Activated T-helper 17 cell treated with anti-CD3 and anti-CD28 coated beads, Interleukin-2, amount 50 U/mL, for 72 hours (primary cell): ENCODE results near the gene PTTG2. TPM values are rescaled to one million over a fixed set of nuclear protein-coding genes. Genes with fewer than 3 reads are reported as not detected.

ENCODE experiments used
- ATAC-seq: fragments of 150-1000 bp; cut with Tn5 transposase; replicated peaks from 2 replicates; pipeline ENCODE4 v1.10.0; 2021; ENCODE audit warnings: mild to moderate bottlenecking, moderate library complexity
- H3K27ac Mint-ChIP-seq: one replicate; pipeline ENCODE4 v1.8.0; 2022; ENCODE audit warnings: mixed read lengths
- H3K27me3 Mint-ChIP-seq: one replicate; pipeline ENCODE4 v1.8.0; 2022; ENCODE audit warnings: mixed read lengths
- H3K36me3 Mint-ChIP-seq: one replicate; pipeline ENCODE4 v1.8.0; 2022; ENCODE audit warnings: low read depth, mild to moderate bottlenecking, mixed read lengths
- H3K4me1 Mint-ChIP-seq: one replicate; pipeline ENCODE4 v1.8.0; 2022; ENCODE audit warnings: mixed read lengths
- H3K4me3 Mint-ChIP-seq: one replicate; pipeline ENCODE4 v1.8.0; 2022; ENCODE audit warnings: mild to moderate bottlenecking, mixed read lengths
- H3K9me3 Mint-ChIP-seq: one replicate; pipeline ENCODE4 v1.8.0; 2022; ENCODE audit warnings: mixed read lengths
- total RNA-seq, 2 donors: library from RNA; stranded (reverse); gene quantifications; one replicate each; pipeline ENCODE4 v1.2.3, GENCODE V29; 2022

Gene PTTG2
- total RNA-seq, 2 donors from 2014 or later, result 0.39 to 0.40 TPM

GRCh38 chr4:38003102-38003501, 42.9 kb downstream of the PTTG2 start:
- Mint-ChIP-seq H3K27me3 (no peaks in the 10 kb centered on the region), H3K27ac (no peak overlapping the region), H3K4me1 (peaks cover under 1% of the 10 kb centered on the region), H3K9me3 (no peaks in the 10 kb centered on the region), H3K36me3 (no peaks in the 10 kb centered on the region), H3K4me3 (no peak overlapping the region)
- no peak for ATAC-seq

DNA sequence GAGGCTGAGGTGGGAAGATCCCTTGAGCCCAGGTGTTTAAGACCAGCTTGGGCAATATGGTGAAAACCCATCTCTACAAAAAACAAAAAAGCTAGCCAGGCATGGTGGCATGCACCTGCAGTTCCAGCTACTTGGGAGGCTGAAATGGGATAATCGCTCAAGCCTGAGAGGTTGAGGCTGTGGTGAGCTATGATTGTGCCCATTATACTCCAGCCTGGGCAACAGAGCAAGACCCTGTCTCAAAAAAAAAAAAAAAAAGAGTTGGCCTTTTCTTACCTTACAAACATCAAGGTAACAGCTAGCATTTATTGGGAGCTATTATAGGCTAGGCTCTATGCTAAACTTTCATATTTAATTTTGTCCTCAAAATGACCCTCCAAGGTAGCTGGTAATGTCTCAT, 43.4 kb downstream of the PTTG2 start:
- H3K27ac Mint-ChIP-seq, result no peak overlapping the region
- H3K9me3 Mint-ChIP-seq, result no peaks in the 10 kb centered on the region
- no peak overlapping the region for H3K4me3 Mint-ChIP-seq
- no peaks in the 10 kb centered on the region for H3K4me1 Mint-ChIP-seq
- H3K27me3 Mint-ChIP-seq, result no peaks in the 10 kb centered on the region
- no peaks in the 10 kb centered on the region for H3K36me3 Mint-ChIP-seq
- no peak for ATAC-seq

DNA sequence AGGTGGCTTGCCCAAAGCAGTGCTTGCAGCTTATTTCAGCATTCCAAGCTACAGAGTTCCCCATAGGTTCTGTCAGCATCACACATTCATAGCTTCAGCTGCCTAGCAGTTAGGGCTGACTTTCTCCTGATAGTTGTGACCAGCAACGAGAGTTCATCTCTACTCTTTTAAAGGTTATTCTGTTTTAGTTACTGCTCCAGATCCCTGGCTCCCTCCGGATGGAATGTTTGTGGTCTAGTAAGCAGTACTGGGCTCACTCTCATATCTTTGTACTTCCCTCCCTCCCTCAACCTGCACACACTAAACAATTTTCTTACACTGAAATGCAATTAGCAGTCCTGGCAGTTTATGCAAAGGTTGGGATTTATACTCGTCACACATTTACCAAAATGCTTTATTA, 43.9 kb downstream of the PTTG2 start:
- Mint-ChIP-seq H3K4me3 (no peak overlapping the region), H3K4me1 (no peaks in the 10 kb centered on the region), H3K27me3 (no peaks in the 10 kb centered on the region)

DNA sequence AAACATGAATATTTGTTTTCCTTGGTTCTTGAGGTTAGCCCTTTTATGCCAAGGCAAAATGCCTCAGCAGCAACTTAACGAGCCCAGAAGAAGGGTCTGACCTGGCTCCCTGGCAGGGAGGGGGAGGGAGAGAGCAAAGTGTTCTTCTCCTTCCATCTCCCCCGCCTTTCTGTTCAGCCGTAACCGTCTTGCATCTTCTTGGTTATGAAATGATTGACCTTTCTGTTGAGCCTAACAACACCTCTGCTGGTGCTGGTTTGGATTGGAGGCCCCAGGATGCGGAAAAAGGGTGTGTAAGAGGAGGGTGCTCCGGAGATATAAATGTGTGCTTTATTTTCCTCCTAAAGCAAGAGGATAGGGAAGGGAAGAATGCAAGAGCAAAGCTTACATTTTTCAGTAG, 44.7 kb downstream of the PTTG2 start:
- Mint-ChIP-seq H3K9me3 (no peaks in the 10 kb centered on the region), H3K4me1 (no peaks in the 10 kb centered on the region), H3K36me3 (no peaks in the 10 kb centered on the region), H3K27ac (peak overlapping the region; percentile 69), H3K4me3 (no peak overlapping the region), H3K27me3 (no peaks in the 10 kb centered on the region)
- ATAC-seq, result no peak

More for the DNA sequence above, 43.9 kb downstream of the PTTG2 start:
- Mint-ChIP-seq H3K27ac (no peak overlapping the region), H3K9me3 (no peaks in the 10 kb centered on the region), H3K36me3 (no peaks in the 10 kb centered on the region)
- no peak for ATAC-seq

GRCh38 chr4:38005637-38006036, 45.4 kb downstream of the PTTG2 start:
- Mint-ChIP-seq H3K36me3 (no peaks in the 10 kb centered on the region), H3K27me3 (no peaks in the 10 kb centered on the region), H3K27ac (no peak overlapping the region), H3K4me1 (peaks cover 6% of the 10 kb centered on the region), H3K4me3 (no peak overlapping the region), H3K9me3 (no peaks in the 10 kb centered on the region)
- no peak for ATAC-seq

- Mint-ChIP-seq H3K9me3 (no peaks in the 10 kb centered on the region), H3K4me1 (peaks cover 8% of the 10 kb centered on the region), H3K36me3 (no peaks in the 10 kb centered on the region), H3K27ac (no peak overlapping the region), H3K4me3 (no peak overlapping the region), H3K27me3 (no peaks in the 10 kb centered on the region)
- no peak for ATAC-seq
These were observed 47.4 kb downstream of the PTTG2 start for GRCh38 chr4:38007645-38008044.

DNA sequence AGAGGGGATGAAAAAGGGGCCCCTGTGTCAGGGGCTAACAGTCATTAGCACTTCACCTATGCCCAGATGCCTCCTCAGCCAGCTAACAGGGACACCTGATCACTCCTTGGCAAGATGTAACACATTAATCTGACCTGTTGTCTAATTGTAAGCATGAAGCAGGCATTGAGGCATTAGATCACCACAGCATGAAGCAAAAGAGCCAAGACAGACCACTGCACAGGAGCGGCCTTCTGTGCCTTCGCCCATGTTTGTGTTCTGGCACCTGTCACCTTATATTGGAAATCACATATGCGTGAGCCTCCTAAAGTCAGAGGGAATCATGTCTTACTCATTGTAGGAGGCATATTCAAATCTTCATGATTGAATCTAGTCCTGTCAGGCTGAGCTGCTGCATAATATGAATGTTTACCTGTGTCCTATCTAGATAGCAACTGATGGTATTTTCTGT, 48.4 kb downstream of the PTTG2 start:
- no peak overlapping the region for H3K27ac Mint-ChIP-seq
- no peaks in the 10 kb centered on the region for H3K27me3 Mint-ChIP-seq
- no peaks in the 10 kb centered on the region for H3K9me3 Mint-ChIP-seq
- ATAC-seq, result no peak
- H3K4me3 Mint-ChIP-seq, result no peak overlapping the region
- no peaks in the 10 kb centered on the region for H3K36me3 Mint-ChIP-seq
- peaks cover 8% of the 10 kb centered on the region for H3K4me1 Mint-ChIP-seq

DNA sequence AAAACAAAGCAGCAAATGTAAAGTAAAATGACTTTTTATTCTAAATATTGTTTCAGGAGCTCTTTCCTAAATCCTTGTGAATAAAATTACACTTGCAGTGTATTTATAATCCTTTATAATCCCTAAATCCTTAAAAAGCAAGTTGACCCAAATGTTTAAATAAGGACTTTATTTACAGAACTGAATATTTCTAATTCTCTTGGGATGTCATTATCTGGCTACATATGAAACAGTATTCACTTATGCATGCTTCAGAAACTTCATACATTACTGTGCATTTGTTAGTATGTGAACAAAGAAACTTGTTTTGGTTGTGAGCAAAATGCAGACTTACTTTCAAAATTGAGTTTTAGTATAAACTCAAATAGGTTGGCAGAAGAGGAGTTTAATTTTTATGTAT, 49.2 kb downstream of the PTTG2 start:
- no peaks in the 10 kb centered on the region for H3K27me3 Mint-ChIP-seq
- H3K4me1 Mint-ChIP-seq, result peaks cover 8% of the 10 kb centered on the region
- H3K27ac Mint-ChIP-seq, result no peak overlapping the region
- H3K9me3 Mint-ChIP-seq, result no peaks in the 10 kb centered on the region
- no peaks in the 10 kb centered on the region for H3K36me3 Mint-ChIP-seq
- no peak for ATAC-seq
- H3K4me3 Mint-ChIP-seq, result no peak overlapping the region

GRCh38 chr4:38009949-38010348, 49.8 kb downstream of the PTTG2 start:
- H3K4me3 Mint-ChIP-seq, result no peak overlapping the region
- no peaks in the 10 kb centered on the region for H3K9me3 Mint-ChIP-seq
- no peak for ATAC-seq
- peaks cover 4% of the 10 kb centered on the region for H3K36me3 Mint-ChIP-seq
- peaks cover 8% of the 10 kb centered on the region for H3K4me1 Mint-ChIP-seq
- H3K27me3 Mint-ChIP-seq, result no peaks in the 10 kb centered on the region
- peak overlapping the region; percentile 11 for H3K27ac Mint-ChIP-seq

Other genes starting within 250 kb of the PTTG2 start
- 10 to 100 TPM; 42.2 to 67.0 TPM for gene PGM2, start 133.7 kb upstream of the PTTG2 start, total RNA-seq
- gene TBC1D1, start 69.3 kb upstream of the PTTG2 start, total RNA-seq, result 10 to 100 TPM; 29.9 to 39.0 TPM